ENCODE measurements around the gene RGMA. TPM values are rescaled to one million over a fixed set of nuclear protein-coding genes. Genes with fewer than 3 reads are reported as not detected.

Gene RGMA
- total RNA-seq, 1 experiment from 2014 or later, result 5.5 TPM

GRCh38 chr15:93050648-93051047 lies 38.4 kb downstream of the RGMA start:
- RAD21 ChIA-PET (ENCODE audit: low non-redundant PET in 1 of 2, low total read pairs in 2 of 2, uncharacterized antibody in 2 of 2, unreplicated experiment in 2 of 2), result no interaction called here
- BruUV-seq (replicated peaks), result no TSS peak
- intact Hi-C loops (cut with micrococcal nuclease), result no loop called here
- H3K9ac ChIP-seq (ENCODE audit: low read length), result no peak overlapping the region
- H3K9me3 ChIP-seq (ENCODE audit: control insufficient read depth in 1 of 2, insufficient read depth in 1 of 2, low read depth in 1 of 2, low read length in 2 of 2), result no peaks in the 10 kb centered on the region
- CTCF ChIA-PET, result no interaction called here
- POLR2A ChIA-PET, result no interaction called here
- ATAC-seq (no peak), DNase-seq (ENCODE audit: low read depth, low spot score) (no peak)
- no peak overlapping the region for H3K4me2 ChIP-seq (ENCODE audit: low read length)
- H3K36me3 ChIP-seq (ENCODE audit: control insufficient read depth in 1 of 2, insufficient read depth in 2 of 2, low read length in 2 of 2), result no peaks in the 10 kb centered on the region
- no peaks in the 10 kb centered on the region for H4K20me1 ChIP-seq (ENCODE audit: insufficient read depth)
- TF ChIP-seq RAD21 (IDR thresholded peaks at IDR 0.05; ENCODE audit: low read depth) (no peak), TCF7L2 (IDR thresholded peaks at IDR 0.05; ENCODE audit: borderline replicate concordance, extremely low read depth, insufficient read depth, insufficient read length) (peak; percentile 2)
- no peaks in the 10 kb centered on the region for H3K9me2 ChIP-seq (ENCODE audit: insufficient read depth)
- no peaks in the 10 kb centered on the region for H3K4me1 ChIP-seq (ENCODE audit: control insufficient read depth in 1 of 2, insufficient read depth in 2 of 2, low read length in 2 of 2)
- no peak overlapping the region for H3K4me3 ChIP-seq (replicated peaks in 1 of 2; ENCODE audit: low read depth in 1 of 2, low read length in 2 of 2)
- H3K79me2 ChIP-seq (ENCODE audit: insufficient read depth, low read length), result no peaks in the 10 kb centered on the region
- no peak overlapping the region for H3K27ac ChIP-seq (ENCODE audit: low read depth, low read length)
- no peak overlapping the region for H2AFZ ChIP-seq (ENCODE audit: low read depth, low read length, poor library complexity, severe bottlenecking)
- H3K27me3 ChIP-seq (ENCODE audit: insufficient read depth, low read length), result no peaks in the 10 kb centered on the region

- H3K79me2 ChIP-seq (ENCODE audit: insufficient read depth, low read length), result no peaks in the 10 kb centered on the region
- no peaks in the 10 kb centered on the region for H4K20me1 ChIP-seq (ENCODE audit: insufficient read depth)
- no peak overlapping the region for H2AFZ ChIP-seq (ENCODE audit: low read depth, low read length, poor library complexity, severe bottlenecking)
- H3K9me3 ChIP-seq (ENCODE audit: control insufficient read depth in 1 of 2, insufficient read depth in 1 of 2, low read depth in 1 of 2, low read length in 2 of 2), result no peaks in the 10 kb centered on the region
- TF ChIP-seq TCF7L2 (IDR thresholded peaks at IDR 0.05; ENCODE audit: borderline replicate concordance, extremely low read depth, insufficient read depth, insufficient read length) (peak; percentile 27), CBX3 (IDR thresholded peaks at IDR 0.05; ENCODE audit: low read depth) (no peak)
- intact Hi-C loops (cut with micrococcal nuclease), result no loop called here
- ATAC-seq (no peak), DNase-seq (ENCODE audit: low read depth, low spot score) (no peak)
- H3K9me2 ChIP-seq (ENCODE audit: insufficient read depth), result no peaks in the 10 kb centered on the region
- H3K4me1 ChIP-seq (ENCODE audit: control insufficient read depth in 1 of 2, insufficient read depth in 2 of 2, low read length in 2 of 2), result no peaks in the 10 kb centered on the region
- H3K9ac ChIP-seq (ENCODE audit: low read length), result no peak overlapping the region
- ChIA-PET RAD21 (ENCODE audit: low non-redundant PET in 1 of 2, low total read pairs in 2 of 2, uncharacterized antibody in 2 of 2, unreplicated experiment in 2 of 2) (no interaction called here), CTCF (no interaction called here), POLR2A (no interaction called here)
- no peak overlapping the region for H3K4me3 ChIP-seq (replicated peaks in 1 of 2; ENCODE audit: low read depth in 1 of 2, low read length in 2 of 2)
- H3K27me3 ChIP-seq (ENCODE audit: insufficient read depth, low read length), result no peaks in the 10 kb centered on the region
- no peak overlapping the region for H3K27ac ChIP-seq (ENCODE audit: low read depth, low read length)
- no peak overlapping the region for H3K4me2 ChIP-seq (ENCODE audit: low read length)
- BruUV-seq (replicated peaks), result no TSS peak
- H3K36me3 ChIP-seq (ENCODE audit: control insufficient read depth in 1 of 2, insufficient read depth in 2 of 2, low read length in 2 of 2), result no peaks in the 10 kb centered on the region
These were observed 39.0 kb downstream of the RGMA start for GRCh38 chr15:93049914-93050578.
